ENCODE data around the gene CUL1.

The CUL1 gene

GRCh38 chr7:148813890-148814289 lies 115.2 kb downstream of the CUL1 start:
- no peaks in the 10 kb centered on the region for H3K27me3 Mint-ChIP-seq
- H3K4me3 Mint-ChIP-seq = no peak overlapping the region
- peaks cover 2% of the 10 kb centered on the region for H3K4me1 Mint-ChIP-seq (ENCODE audit: low read depth)
- H3K9me3 Mint-ChIP-seq (ENCODE audit: low read depth) = no peaks in the 10 kb centered on the region
- peaks cover 30% of the 10 kb centered on the region for H3K36me3 Mint-ChIP-seq
- no peak overlapping the region for H3K27ac Mint-ChIP-seq

- peaks cover 27% of the 10 kb centered on the region for H3K36me3 Mint-ChIP-seq
- H3K4me1 Mint-ChIP-seq (ENCODE audit: low read depth) = peaks cover 2% of the 10 kb centered on the region
- no peaks in the 10 kb centered on the region for H3K27me3 Mint-ChIP-seq
- H3K9me3 Mint-ChIP-seq (ENCODE audit: low read depth) = no peaks in the 10 kb centered on the region
- no peak overlapping the region for H3K4me3 Mint-ChIP-seq
- H3K27ac Mint-ChIP-seq = no peak overlapping the region
These were observed 116.3 kb downstream of the CUL1 start for GRCh38 chr7:148814922-148815559.

GRCh38 chr7:148815612-148816011 lies 116.9 kb downstream of the CUL1 start:
- Mint-ChIP-seq H3K4me1 (ENCODE audit: low read depth) (peaks cover 2% of the 10 kb centered on the region), H3K27me3 (no peaks in the 10 kb centered on the region), H3K27ac (no peak overlapping the region), H3K4me3 (no peak overlapping the region), H3K9me3 (ENCODE audit: low read depth) (no peaks in the 10 kb centered on the region), H3K36me3 (peaks cover 23% of the 10 kb centered on the region)

GRCh38 chr7:148819697-148820360 lies 121.1 kb downstream of the CUL1 start:
- Mint-ChIP-seq H3K36me3 (peaks cover 21% of the 10 kb centered on the region), H3K27me3 (no peaks in the 10 kb centered on the region), H3K27ac (no peak overlapping the region), H3K4me1 (ENCODE audit: low read depth) (peaks cover 2% of the 10 kb centered on the region), H3K4me3 (no peak overlapping the region), H3K9me3 (ENCODE audit: low read depth) (no peaks in the 10 kb centered on the region)

- Mint-ChIP-seq H3K4me3 (no peak overlapping the region), H3K36me3 (peaks cover 24% of the 10 kb centered on the region), H3K27me3 (no peaks in the 10 kb centered on the region), H3K9me3 (ENCODE audit: low read depth) (no peaks in the 10 kb centered on the region), H3K27ac (no peak overlapping the region), H3K4me1 (ENCODE audit: low read depth) (no peaks in the 10 kb centered on the region)
These were observed 122.7 kb downstream of the CUL1 start for GRCh38 chr7:148821422-148821821.

GRCh38 chr7:148824864-148825263 lies 126.2 kb downstream of the CUL1 start:
- Mint-ChIP-seq H3K4me3 (no peak overlapping the region), H3K36me3 (peaks cover 18% of the 10 kb centered on the region), H3K4me1 (ENCODE audit: low read depth) (peaks cover 2% of the 10 kb centered on the region), H3K9me3 (ENCODE audit: low read depth) (no peaks in the 10 kb centered on the region), H3K27me3 (no peaks in the 10 kb centered on the region), H3K27ac (no peak overlapping the region)

GRCh38 chr7:148825338-148825737 lies 126.6 kb downstream of the CUL1 start:
- Mint-ChIP-seq H3K9me3 (ENCODE audit: low read depth) (no peaks in the 10 kb centered on the region), H3K4me1 (ENCODE audit: low read depth) (peaks cover 2% of the 10 kb centered on the region), H3K4me3 (no peak overlapping the region), H3K36me3 (peaks cover 18% of the 10 kb centered on the region), H3K27me3 (no peaks in the 10 kb centered on the region), H3K27ac (no peak overlapping the region)

GRCh38 chr7:148828965-148829364 lies 130.3 kb downstream of the CUL1 start:
- Mint-ChIP-seq H3K27ac (no peak overlapping the region), H3K4me1 (ENCODE audit: low read depth) (peaks cover 2% of the 10 kb centered on the region), H3K4me3 (no peak overlapping the region), H3K9me3 (ENCODE audit: low read depth) (no peaks in the 10 kb centered on the region), H3K27me3 (no peaks in the 10 kb centered on the region), H3K36me3 (peaks cover 17% of the 10 kb centered on the region)

GRCh38 chr7:148830897-148831692 lies 132.4 kb downstream of the CUL1 start:
- H3K9me3 Mint-ChIP-seq (ENCODE audit: low read depth) = no peaks in the 10 kb centered on the region
- H3K27ac Mint-ChIP-seq = no peak overlapping the region
- H3K4me3 Mint-ChIP-seq = no peak overlapping the region
- peaks cover 4% of the 10 kb centered on the region for H3K4me1 Mint-ChIP-seq (ENCODE audit: low read depth)
- no peaks in the 10 kb centered on the region for H3K27me3 Mint-ChIP-seq
- H3K36me3 Mint-ChIP-seq = peaks cover 16% of the 10 kb centered on the region

GRCh38 chr7:148831782-148832181 lies 133.1 kb downstream of the CUL1 start:
- Mint-ChIP-seq H3K4me1 (ENCODE audit: low read depth) (peaks cover 8% of the 10 kb centered on the region), H3K27me3 (no peaks in the 10 kb centered on the region), H3K27ac (no peak overlapping the region), H3K9me3 (ENCODE audit: low read depth) (no peaks in the 10 kb centered on the region), H3K36me3 (peaks cover 15% of the 10 kb centered on the region), H3K4me3 (no peak overlapping the region)

GRCh38 chr7:148834605-148835004 lies 135.9 kb downstream of the CUL1 start:
- no peak overlapping the region for H3K4me3 Mint-ChIP-seq

GRCh38 chr7:148835854-148836253 lies 137.2 kb downstream of the CUL1 start:
- H3K27me3 Mint-ChIP-seq = no peaks in the 10 kb centered on the region
- peaks cover 30% of the 10 kb centered on the region for H3K4me1 Mint-ChIP-seq (ENCODE audit: low read depth)
- no peaks in the 10 kb centered on the region for H3K9me3 Mint-ChIP-seq (ENCODE audit: low read depth)
- H3K4me3 Mint-ChIP-seq = no peak overlapping the region
- no peak overlapping the region for H3K27ac Mint-ChIP-seq
- H3K36me3 Mint-ChIP-seq = peaks cover 30% of the 10 kb centered on the region

More at GRCh38 chr7:148834605-148835004, 135.9 kb downstream of the CUL1 start:
- Mint-ChIP-seq H3K4me1 (ENCODE audit: low read depth) (peaks cover 20% of the 10 kb centered on the region), H3K9me3 (ENCODE audit: low read depth) (no peaks in the 10 kb centered on the region), H3K27ac (no peak overlapping the region), H3K36me3 (peaks cover 28% of the 10 kb centered on the region), H3K27me3 (no peaks in the 10 kb centered on the region)

GRCh38 chr7:148838905-148839304 lies 140.2 kb downstream of the CUL1 start:
- peaks cover 38% of the 10 kb centered on the region for H3K4me1 Mint-ChIP-seq (ENCODE audit: low read depth)
- peaks cover 28% of the 10 kb centered on the region for H3K36me3 Mint-ChIP-seq
- no peaks in the 10 kb centered on the region for H3K27me3 Mint-ChIP-seq
- no peak overlapping the region for H3K27ac Mint-ChIP-seq
- no peak overlapping the region for H3K4me3 Mint-ChIP-seq
- H3K9me3 Mint-ChIP-seq (ENCODE audit: low read depth) = no peaks in the 10 kb centered on the region

- peaks cover 50% of the 10 kb centered on the region for H3K4me1 Mint-ChIP-seq (ENCODE audit: low read depth)
These were observed 149.4 kb downstream of the CUL1 start for GRCh38 chr7:148847815-148848734.

More at GRCh38 chr7:148847815-148848734, 149.4 kb downstream of the CUL1 start:
- no peak overlapping the region for H3K4me3 Mint-ChIP-seq
- H3K27me3 Mint-ChIP-seq = no peaks in the 10 kb centered on the region
- peaks cover 6% of the 10 kb centered on the region for H3K36me3 Mint-ChIP-seq
- H3K9me3 Mint-ChIP-seq (ENCODE audit: low read depth) = no peaks in the 10 kb centered on the region
- H3K27ac Mint-ChIP-seq = no peak overlapping the region

Data from activated naive CD8-positive, alpha-beta T cell (primary cell).